ENCODE measurements around the gene ZBTB47. TPM values are rescaled to one million over a fixed set of nuclear protein-coding genes. Genes with fewer than 3 reads are reported as not detected.

Gene ZBTB47
- total and polyA plus RNA-seq, 10 of the 15 experiments (the other 5 are each of a cell fraction or from before 2014, with no cell fraction given) = 0.04 to 3.4 (median 1.0) TPM; not detected in 1

DNA sequence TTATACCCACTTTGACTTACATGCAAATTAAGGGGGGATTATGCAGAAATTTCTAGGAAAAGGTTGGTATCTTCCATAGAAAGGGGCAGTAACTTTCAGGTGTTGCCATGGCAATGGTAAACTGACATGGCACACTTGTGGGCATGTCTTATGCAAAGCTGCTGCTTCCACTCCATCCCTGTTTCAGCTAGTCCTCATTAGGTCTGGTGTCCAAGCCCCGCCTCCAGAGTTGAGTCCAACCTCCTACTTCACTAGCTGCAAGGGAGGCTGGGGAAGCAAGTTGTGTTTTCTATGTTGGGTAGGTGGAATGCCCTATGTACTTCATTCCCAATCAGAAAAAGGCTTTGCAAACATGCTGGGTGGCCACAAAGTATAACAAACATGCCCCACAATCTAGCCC is 17.2 kb downstream of the ZBTB47 start:
- ChIA-PET POLR2A (no interaction called here), SMC1A (ENCODE audit: uncharacterized antibody, unreplicated experiment) (no interaction called here), RAD21 (ENCODE audit: unreplicated experiment) (no interaction called here), CTCF (no interaction called here)
- Histone ChIP-seq H3K4me1 (ENCODE audit: control insufficient read depth, insufficient read depth, low read length) (no peaks in the 10 kb centered on the region), H4K20me1 (ENCODE audit: control insufficient read depth, insufficient read depth) (no peaks in the 10 kb centered on the region), H3K27ac (ENCODE audit: control insufficient read depth, insufficient read depth) (no peak overlapping the region), H3K9ac (ENCODE audit: control insufficient read depth, insufficient read depth, low read length) (no peak overlapping the region), H3K9me3 (replicated peaks; ENCODE audit: control insufficient read depth, insufficient read depth, low read length) (no peaks in the 10 kb centered on the region; the same call in 2 of the 3 replicates), H3K4me2 (ENCODE audit: control insufficient read depth, insufficient read depth) (no peak overlapping the region), H2AFZ (ENCODE audit: control insufficient read depth, low read depth, low read length) (no peak overlapping the region), H3K27me3 (replicated peaks in 1 of 2; ENCODE audit: control insufficient read depth in 2 of 2, insufficient read depth in 2 of 2, low read length in 1 of 2) (no peaks in the 10 kb centered on the region), H3K79me2 (ENCODE audit: control insufficient read depth, insufficient read depth, low read length) (no peaks in the 10 kb centered on the region), H3K36me3 (ENCODE audit: control insufficient read depth in 2 of 2, insufficient read depth in 2 of 2, low read length in 1 of 2) (no peaks in the 10 kb centered on the region), H3K4me3 (no peak overlapping the region)
- no peak for FAIRE-seq
- BruUV-seq (replicated peaks) = no TSS peak
- ATAC-seq = no peak
- WGBS (ENCODE audit: insufficient coverage, insufficient replicate concordance, low lambda C conversion rate, missing lambda C conversion rate) = 0% methylated on average over 1 of the region's 1 CpG
- intact Hi-C loops (cut with micrococcal nuclease; ENCODE audit: unreplicated experiment) (no loop called here), in situ Hi-C loops (cut with MboI) (no loop called here)
- TF ChIP-seq SMC3 (IDR thresholded peaks at IDR 0.05; ENCODE audit: borderline replicate concordance, low read length) (no peak), REST (IDR thresholded peaks at IDR 0.05; ENCODE audit: low read depth, low read length) (no peak), ZNF24 (IDR thresholded peaks at IDR 0.05) (no peak), NFXL1 (IDR thresholded peaks at IDR 0.05; ENCODE audit: borderline replicate concordance) (no peak), NRF1 (conservative IDR thresholded peaks at IDR 0.05; ENCODE audit: low read depth, low read length) (no peak), FOS (IDR thresholded peaks at IDR 0.05; ENCODE audit: borderline replicate concordance, extremely low read depth, insufficient read length) (no peak), ZBTB11 (CRISPR knock-in tag; IDR thresholded peaks at IDR 0.05) (no peak)
- TF ChIP-seq, protein P1, sequence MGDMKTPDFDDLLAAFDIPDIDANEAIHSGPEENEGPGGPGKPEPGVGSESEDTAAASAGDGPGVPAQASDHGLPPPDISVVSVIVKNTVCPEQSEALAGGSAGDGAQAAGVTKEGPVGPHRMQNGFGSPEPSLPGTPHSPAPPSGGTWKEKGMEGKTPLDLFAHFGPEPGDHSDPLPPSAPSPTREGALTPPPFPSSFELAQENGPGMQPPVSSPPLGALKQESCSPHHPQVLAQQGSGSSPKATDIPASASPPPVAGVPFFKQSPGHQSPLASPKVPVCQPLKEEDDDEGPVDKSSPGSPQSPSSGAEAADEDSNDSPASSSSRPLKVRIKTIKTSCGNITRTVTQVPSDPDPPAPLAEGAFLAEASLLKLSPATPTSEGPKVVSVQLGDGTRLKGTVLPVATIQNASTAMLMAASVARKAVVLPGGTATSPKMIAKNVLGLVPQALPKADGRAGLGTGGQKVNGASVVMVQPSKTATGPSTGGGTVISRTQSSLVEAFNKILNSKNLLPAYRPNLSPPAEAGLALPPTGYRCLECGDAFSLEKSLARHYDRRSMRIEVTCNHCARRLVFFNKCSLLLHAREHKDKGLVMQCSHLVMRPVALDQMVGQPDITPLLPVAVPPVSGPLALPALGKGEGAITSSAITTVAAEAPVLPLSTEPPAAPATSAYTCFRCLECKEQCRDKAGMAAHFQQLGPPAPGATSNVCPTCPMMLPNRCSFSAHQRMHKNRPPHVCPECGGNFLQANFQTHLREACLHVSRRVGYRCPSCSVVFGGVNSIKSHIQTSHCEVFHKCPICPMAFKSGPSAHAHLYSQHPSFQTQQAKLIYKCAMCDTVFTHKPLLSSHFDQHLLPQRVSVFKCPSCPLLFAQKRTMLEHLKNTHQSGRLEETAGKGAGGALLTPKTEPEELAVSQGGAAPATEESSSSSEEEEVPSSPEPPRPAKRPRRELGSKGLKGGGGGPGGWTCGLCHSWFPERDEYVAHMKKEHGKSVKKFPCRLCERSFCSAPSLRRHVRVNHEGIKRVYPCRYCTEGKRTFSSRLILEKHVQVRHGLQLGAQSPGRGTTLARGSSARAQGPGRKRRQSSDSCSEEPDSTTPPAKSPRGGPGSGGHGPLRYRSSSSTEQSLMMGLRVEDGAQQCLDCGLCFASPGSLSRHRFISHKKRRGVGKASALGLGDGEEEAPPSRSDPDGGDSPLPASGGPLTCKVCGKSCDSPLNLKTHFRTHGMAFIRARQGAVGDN (IDR thresholded peaks at IDR 0.05) = no peak
- DNase-seq (ENCODE audit: low read depth, low spot score) = no peak

All from GM12878 (cell line).